H4 (cell line): Measurements from ENCODE around the gene CLSTN3. TPM values are rescaled to one million over a fixed set of nuclear protein-coding genes. Genes with fewer than 3 reads are reported as not detected.
A peak's percentile ranks its signal among the peaks of the same experiment; 100 is the strongest.

ENCODE experiments used
- DNase-seq: peaks from one replicate; pipeline ENCODE4 v3.0.0-alpha.2; 2015; ENCODE audit warnings: low spot score
- total RNA-seq: library from RNA; depleted of rRNA; stranded (reverse); fragments of >200 nt; shearing (Covaris generic); gene quantifications from 2 replicates; pipeline ENCODE4 v1.2.3, GENCODE V29; 2014

Gene CLSTN3
- total RNA-seq, 1 experiment from 2014 or later = 40.1 TPM

DNA sequence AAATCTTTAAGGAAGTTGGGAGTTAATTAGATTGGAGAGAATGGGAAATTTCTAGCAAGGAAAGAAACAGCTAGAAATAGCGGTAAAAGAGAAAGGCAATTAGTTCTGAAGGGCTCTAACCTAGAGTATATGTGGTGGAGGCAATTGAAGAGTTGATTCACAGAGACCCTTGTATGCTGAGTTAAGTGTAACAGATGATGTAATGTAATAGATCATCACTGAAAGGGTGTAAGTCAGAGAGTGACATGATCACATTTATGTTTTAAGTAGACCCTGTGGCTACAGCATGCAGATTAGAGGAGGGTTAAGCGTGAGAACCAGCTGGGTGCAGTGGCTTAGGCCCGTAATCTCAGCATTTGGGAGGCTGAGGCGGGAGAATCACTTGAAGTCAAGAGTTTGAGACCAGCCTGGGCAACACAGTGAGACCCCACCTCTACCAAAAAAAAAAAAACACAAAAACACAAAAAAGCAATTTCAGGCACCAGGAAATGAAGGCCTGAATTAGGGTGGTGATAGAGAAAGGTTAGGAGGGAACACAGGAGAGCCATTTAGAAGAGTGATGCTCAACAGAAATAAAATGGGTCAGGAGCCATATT, 4.4 kb upstream of the CLSTN3 start:
- no peak for DNase-seq

- no peak for DNase-seq
These were observed 2.1 kb upstream of the CLSTN3 start for GRCh38 chr12:7127916-7128626.

DNA sequence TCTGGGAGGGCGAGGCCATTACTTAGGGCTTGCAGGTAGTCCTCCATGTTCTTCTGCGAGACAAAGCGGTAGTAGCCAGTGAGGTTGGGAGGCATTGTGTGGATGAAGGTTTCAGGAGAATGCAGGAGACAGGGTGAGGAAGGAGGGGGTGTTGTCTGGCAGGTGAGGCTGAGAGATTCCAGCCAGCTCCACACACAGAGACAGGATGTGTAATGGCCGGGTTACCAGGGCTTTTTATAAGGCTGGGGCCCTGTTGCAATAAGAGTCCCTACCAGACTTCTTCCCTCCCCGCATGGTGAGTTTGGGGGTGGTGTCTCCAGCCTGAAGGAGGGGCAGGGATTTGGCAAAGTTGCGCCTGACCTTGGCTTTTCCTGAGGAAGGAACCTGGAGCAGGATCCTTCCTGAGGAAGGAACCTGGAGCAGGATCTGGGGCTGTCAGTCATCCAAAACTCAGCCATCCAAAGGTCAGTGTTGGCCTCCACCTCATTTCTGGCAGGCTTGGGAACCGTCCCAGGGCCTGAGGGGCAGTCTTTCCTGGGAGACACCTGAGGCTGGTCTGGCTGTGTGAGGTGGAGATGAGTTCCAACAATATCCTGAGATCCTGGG, 1.4 kb upstream of the CLSTN3 start, which contains the start of gene RBP5:
RBP5 (minus strand) TSS at position 209 of the 606 bp plus-strand sequence; CDS start at position 95, 114 bp downstream.
- DNase-seq = no peak

DNA sequence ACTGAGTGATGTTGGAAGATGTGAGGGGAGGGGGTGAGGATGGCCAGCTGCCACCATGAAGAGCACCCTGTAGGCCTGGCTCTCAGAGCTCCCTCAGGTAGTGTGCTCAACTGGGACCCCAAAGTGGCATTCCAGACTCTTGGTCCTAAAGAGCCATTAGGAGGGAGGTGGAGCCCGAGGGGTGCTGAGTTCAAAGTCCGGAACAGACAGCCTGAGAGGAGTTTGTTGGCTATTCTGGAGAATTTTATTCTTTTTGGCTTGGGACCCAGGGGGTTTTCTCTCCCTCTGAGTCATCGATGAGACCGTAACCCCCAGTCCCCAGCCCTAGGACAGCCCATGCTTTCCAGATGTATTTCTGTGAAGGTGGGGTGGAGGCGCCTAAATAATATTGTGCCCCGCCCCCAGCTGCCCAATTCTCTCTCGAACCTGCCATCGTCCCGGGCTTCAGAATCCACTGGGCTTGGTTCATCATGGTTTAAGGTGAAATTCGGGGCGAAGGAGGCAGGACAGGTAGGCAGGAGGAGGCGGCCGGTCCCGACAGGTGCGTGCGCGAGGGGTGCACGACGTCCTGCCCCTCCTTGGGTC, 792 bp upstream of the CLSTN3 start:
- no peak for DNase-seq

DNA sequence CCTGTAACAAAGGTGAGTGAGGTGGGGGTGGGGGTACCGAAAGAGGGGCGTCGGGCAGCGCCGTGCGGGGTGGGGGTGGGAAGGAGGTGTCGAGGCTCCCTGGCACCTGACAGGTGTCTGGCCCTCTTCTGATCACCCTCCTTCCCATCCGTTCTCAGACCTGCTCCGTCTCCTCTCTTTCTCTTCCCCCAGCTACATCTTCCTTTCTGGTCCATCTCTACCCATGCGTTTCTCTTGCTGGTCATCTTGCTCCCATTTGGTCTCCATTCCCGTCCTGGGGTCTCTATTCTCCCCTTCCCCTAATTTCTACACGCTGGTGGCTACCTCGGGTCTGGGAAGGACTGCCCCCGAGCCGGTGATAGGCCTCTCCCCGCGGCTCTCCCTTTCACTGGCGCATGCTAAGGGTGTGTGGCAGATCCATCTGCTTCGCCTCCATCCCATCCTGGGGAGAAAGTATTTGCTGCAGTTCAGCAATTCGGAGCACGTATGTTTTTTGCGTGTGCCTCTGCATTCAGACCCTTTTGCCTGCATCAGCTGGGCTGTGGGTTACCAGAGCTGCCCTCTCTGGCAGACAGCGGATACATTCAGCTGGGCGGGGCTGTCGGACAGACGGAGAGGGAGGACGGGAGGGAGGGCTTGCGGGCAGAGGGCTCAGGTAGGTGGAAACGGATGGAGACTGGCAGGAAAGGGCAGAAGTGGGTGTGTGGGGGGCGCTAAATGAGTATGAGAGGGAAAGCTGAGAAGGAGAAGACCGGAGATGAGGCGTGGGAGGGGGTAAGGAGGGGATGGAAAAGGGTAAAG, 730 bp downstream of the CLSTN3 start:
- DNase-seq = peak; percentile 75

DNA sequence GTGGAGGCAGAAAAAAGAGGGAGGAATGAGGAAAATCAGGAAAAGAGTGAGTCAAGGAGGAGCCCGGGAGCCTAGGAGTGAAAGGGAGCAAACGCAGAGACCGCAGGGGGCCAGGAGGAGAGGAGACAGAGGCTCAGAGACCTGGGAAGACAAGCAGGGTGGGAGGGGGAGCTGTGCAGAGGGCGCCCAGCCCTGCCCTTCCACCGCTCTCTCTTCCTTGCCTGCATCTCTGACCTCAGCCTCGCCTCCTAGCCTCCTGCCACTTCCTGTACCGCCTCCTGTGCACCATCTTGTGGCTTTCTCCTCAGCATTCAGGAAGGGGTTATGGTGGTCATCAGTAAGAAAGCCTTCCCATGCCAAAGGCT, 1.3 kb downstream of the CLSTN3 start:
- peak; percentile 52 for DNase-seq

GRCh38 chr12:7134396-7135166, 4.4 kb downstream of the CLSTN3 start:
- DNase-seq = no peak

DNA sequence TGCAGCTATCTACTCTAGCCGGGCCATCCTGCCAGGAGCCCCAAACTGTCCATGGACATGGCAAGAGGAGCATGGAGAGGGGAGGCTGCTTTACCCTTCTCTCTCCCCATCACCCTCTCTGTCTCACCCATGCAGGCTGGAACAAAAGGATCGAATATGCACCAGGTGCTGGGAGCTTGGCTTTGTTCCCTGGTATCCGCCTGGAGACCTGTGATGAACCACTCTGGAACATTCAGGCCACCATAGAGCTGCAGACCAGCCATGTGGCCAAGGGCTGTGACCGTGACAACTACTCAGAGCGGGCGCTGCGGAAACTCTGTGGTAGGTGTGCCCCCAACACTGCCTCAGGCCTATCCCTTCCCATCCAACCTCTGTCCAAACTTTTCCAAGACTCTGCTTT, 5.9 kb downstream of the CLSTN3 start:
- no peak for DNase-seq

- no peak for DNase-seq
These were observed 6.5 kb downstream of the CLSTN3 start for GRCh38 chr12:7136676-7137075.

DNA sequence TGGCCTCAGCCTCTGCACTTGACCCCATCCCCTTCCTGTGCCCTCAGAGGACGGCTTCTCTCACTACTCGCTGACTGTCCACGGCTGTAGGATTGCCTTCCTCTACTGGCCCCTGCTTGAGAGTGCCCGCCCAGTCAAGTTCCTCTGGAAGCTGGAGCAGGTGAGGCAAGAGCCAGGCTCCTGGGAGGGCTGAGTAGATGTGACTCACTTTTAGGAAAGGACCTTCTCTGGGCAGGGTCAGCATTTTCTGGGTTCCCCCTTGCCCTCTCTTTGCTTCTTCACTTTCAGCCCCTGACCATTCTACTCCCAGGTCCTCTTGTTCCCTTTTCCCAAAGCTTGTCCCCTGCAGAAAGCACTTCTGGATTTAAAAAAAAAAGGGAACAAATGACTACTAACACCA, 7.7 kb downstream of the CLSTN3 start:
- DNase-seq = no peak

- no peak for DNase-seq
These were observed 9.0 kb downstream of the CLSTN3 start for GRCh38 chr12:7139200-7139599.

DNA sequence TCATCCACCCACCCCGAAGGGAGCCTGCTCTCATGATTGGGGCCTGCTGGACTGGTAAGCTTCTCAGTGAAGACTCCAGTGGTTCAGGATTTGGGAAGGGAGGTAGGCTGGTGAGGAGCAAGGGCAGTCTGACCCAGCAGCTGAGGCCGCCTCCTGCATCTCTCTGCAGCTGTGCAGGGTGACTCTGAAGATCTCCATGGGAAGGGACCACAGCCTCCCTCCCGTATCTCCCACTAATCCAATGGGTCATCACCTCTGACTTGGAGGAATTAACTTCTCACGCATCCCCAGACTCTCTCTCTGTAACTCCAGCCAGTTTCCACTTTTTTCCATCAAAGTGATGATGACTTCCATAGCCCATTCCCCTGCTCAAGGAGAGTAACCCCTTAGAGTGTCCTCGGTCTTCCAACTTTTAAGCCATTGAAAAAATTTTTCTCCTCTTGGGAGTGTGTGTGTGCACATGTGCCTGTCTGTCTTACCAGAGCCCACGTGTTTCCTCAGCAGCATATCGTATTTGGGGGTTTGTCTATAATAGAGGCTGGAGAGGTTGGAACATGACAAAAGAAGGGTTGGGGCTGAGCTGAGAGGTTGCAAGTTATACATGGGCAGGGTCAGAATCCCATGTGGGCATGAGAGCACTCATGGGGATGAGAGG, 11.3 kb downstream of the CLSTN3 start:
- DNase-seq = no peak

DNA sequence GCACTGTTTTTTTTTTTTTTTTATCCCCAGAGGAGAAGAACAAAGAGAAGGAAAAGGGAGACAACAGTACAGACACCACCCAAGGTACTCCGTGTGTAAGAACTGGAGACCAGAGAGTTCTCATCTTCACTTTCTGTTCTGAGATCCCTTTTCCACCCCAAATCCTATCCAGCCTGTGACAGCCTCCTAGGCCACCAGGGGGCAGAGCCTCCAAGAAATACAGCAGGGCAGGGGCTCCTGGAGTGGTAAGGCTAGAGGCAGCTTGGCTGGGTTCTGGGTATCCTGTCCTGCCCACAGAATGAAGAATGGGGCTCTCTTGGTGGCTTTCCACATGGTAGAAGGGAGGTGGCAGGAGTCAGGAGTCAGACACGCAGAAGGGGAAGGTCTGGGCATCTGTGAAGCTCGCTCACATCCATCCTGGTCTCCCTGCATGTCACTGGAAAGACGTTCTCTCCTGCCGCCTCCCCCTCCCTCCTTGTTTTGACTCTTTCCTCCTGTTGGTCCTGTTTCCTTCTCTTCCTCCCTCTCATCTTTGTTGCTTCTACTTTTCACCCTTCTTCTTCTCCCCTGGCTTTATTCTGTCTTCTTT, 12.0 kb downstream of the CLSTN3 start:
- DNase-seq = peak; percentile 44

GRCh38 chr12:7142809-7143465, 12.8 kb downstream of the CLSTN3 start:
- no peak for DNase-seq

- DNase-seq = no peak
These were observed 13.4 kb downstream of the CLSTN3 start for GRCh38 chr12:7143564-7143963.

DNA sequence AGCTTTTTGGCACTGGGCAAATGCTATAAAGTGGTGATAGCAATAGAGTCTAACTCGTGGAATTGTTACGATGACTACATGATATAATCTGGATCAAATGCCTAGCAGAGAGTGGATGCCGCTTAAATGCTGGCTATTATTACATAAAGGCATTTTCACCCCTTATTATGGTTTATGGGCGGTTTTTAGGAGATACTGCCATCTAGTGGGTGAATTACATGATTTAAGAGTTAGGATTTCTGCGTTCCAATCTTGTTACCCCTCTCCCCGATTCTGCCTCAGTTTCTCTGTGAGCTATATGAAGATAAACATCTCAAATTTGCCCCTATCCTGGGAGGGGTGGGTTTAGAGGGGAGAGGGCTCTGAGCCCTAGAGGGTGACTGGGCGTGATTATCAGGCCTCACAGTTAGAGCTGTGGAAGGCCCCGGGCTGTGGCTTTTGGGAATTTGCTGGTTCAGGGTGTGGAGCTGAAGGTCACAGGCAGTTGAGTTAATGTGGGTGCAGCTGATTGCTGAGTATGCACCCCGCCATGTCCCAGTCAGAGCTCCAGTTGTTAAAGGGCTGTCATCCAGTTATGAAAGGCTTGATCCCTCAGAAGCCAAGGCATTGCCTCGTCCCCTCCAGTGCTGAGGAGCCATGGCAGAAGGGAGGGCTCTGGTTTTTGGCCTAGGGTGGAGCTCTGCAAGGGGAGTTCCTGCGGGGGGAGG, 14.4 kb downstream of the CLSTN3 start:
- no peak for DNase-seq

- DNase-seq = no peak
These were observed 15.5 kb downstream of the CLSTN3 start for GRCh38 chr12:7145671-7146070.

GRCh38 chr12:7146228-7146627, 16.1 kb downstream of the CLSTN3 start:
- DNase-seq = no peak

DNA sequence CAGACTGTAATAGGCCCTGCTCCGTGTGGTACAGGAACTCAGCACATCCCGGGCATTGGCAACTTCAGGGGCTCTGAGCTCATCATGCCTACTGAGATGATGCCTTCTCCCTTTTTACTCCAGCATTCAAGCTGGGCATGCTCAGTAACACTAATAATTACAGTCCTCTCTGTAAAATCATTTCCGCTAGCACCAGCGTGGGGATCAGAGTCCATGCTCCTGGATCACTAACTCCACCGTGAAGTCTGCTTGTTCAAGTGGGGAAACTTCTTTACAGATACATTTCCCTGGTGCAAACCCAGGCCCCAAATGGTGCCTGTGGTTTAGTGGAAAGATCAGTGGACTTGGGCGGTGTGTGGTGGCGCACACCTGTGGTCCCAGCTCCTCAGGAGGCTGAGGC, 16.7 kb downstream of the CLSTN3 start:
- no peak for DNase-seq
